Astrocyte of the cerebellum (primary cell): ENCODE data around the gene PCNX3.
A peak's percentile ranks its signal among the peaks of the same experiment; 100 is the strongest.

ENCODE experiments used
- DNase-seq: peaks from one replicate; pipeline ENCODE4 v3.0.0-alpha.2; 2011; ENCODE audit warnings: low read depth
- H3K4me3 ChIP-seq: 2 replicates; pipeline ENCODE4 v1.5.1; 2011; ENCODE audit warnings: mild to moderate bottlenecking, low read depth, low read length, moderate library complexity
- CTCF ChIP-seq: IDR thresholded peaks from 2 replicates; pipeline ENCODE4 v1.5.1; 2012; ENCODE audit warnings: low read length, low read depth, moderate library complexity, mild to moderate bottlenecking; ENCODE audit errors: missing control alignments
- in situ Hi-C: cut with HindIII; loops from 2 replicates; pipeline ENCODE4 v1.10.0; 2017; ENCODE audit warnings: low sequenced_read_pairs

PCNX3 gene

GRCh38 chr11:65599216-65599954 is 16.2 kb upstream of the PCNX3 start:
- DNase-seq: no peak
- H3K4me3 ChIP-seq: no peak overlapping the region
- in situ Hi-C loops: no loop called here
- no peak for TF ChIP-seq CTCF

- in situ Hi-C loops: no loop called here
- DNase-seq: no peak
- no peak overlapping the region for H3K4me3 ChIP-seq
- TF ChIP-seq CTCF: no peak
These were observed 15.7 kb upstream of the PCNX3 start for GRCh38 chr11:65599955-65600246.

- no peak for DNase-seq
- no peak for TF ChIP-seq CTCF
- in situ Hi-C loops: no loop called here
- no peak overlapping the region for H3K4me3 ChIP-seq
These were observed 11.3 kb upstream of the PCNX3 start for GRCh38 chr11:65604258-65604657.

- peak; percentile 89 for DNase-seq
- H3K4me3 ChIP-seq: peak overlapping the region; percentile 14
- TF ChIP-seq CTCF: no peak
- in situ Hi-C loops: no loop called here
These were observed 8.5 kb upstream of the PCNX3 start for GRCh38 chr11:65606876-65607613.

- peak overlapping the region; percentile 14 for H3K4me3 ChIP-seq
- TF ChIP-seq CTCF: no peak
- in situ Hi-C loops: no loop called here
- no peak for DNase-seq
These were observed 7.8 kb upstream of the PCNX3 start for GRCh38 chr11:65607614-65608426.

- no peak overlapping the region for H3K4me3 ChIP-seq
- no peak for TF ChIP-seq CTCF
- no peak for DNase-seq
- in situ Hi-C loops: no loop called here
These were observed 6.3 kb upstream of the PCNX3 start for GRCh38 chr11:65609229-65609628.
